Liver (tissue), 3 donors: ENCODE data around the gene FOSL2.

Experiments used
- EGR1 ChIP-seq, 2 donors: IDR thresholded peaks; 2 replicates each; pipeline ENCODE4 v1.6.1; 2016 to 2018; ENCODE audit warnings: antibody characterized with exemption in 2 of 2, low read depth in 2 of 2
- FOXA1 ChIP-seq: IDR thresholded peaks from 2 replicates; pipeline ENCODE4 v1.6.1; 2016; ENCODE audit warnings: antibody characterized with exemption
- GABPA ChIP-seq, 2 donors: IDR thresholded peaks in 1 of 2; conservative IDR thresholded peaks in 1 of 2; 2 replicates each; pipeline ENCODE4 v1.6.1; 2016; ENCODE audit warnings: antibody characterized with exemption in 2 of 2, mild to moderate bottlenecking in 1 of 2, moderate library complexity in 1 of 2
- HNF4G ChIP-seq: IDR thresholded peaks from 2 replicates; pipeline ENCODE4 v1.6.1; 2016; ENCODE audit warnings: antibody characterized with exemption
- JUND ChIP-seq, 2 donors: IDR thresholded peaks; 2 replicates each; pipeline ENCODE4 v1.6.1; 2016; ENCODE audit warnings: antibody characterized with exemption in 2 of 2
- NR2F2 ChIP-seq: IDR thresholded peaks from 2 replicates; pipeline ENCODE4 v1.6.1; 2016; ENCODE audit warnings: antibody characterized with exemption
- RAD21 ChIP-seq, 2 donors: IDR thresholded peaks; 2 replicates each; pipeline ENCODE4 v1.6.1; 2016; ENCODE audit warnings: antibody characterized with exemption in 2 of 2, mild to moderate bottlenecking in 2 of 2
- SP1 ChIP-seq: IDR thresholded peaks from 2 replicates; pipeline ENCODE4 v1.6.1; 2018; ENCODE audit warnings: antibody characterized with exemption, mild to moderate bottlenecking
- TAF1 ChIP-seq: conservative IDR thresholded peaks from 2 replicates; pipeline ENCODE4 v1.6.1; 2016; ENCODE audit warnings: antibody characterized with exemption, mild to moderate bottlenecking
- YY1 ChIP-seq: IDR thresholded peaks from 2 replicates; pipeline ENCODE4 v1.6.1; 2016; ENCODE audit warnings: antibody characterized with exemption, mild to moderate bottlenecking
- TF ChIP-seq, protein P1 (sequence below): fragments of 150-350 bp; IDR thresholded peaks from 2 replicates; pipeline ENCODE4 v1.5.1; 2017; ENCODE audit warnings: improper control_type of control experiment, low read depth, low read length; ENCODE audit not compliant: missing input control
- TF ChIP-seq, protein P2 (sequence below): IDR thresholded peaks from 2 replicates; pipeline ENCODE4 v1.6.1; 2016; ENCODE audit warnings: antibody characterized with exemption, mild to moderate bottlenecking
- TF ChIP-seq, protein P3 (sequence below): IDR thresholded peaks from 2 replicates; pipeline ENCODE4 v1.6.1; 2016; ENCODE audit warnings: antibody characterized with exemption
- TF ChIP-seq, protein P4 (sequence below): IDR thresholded peaks from 2 replicates; pipeline ENCODE4 v1.6.1; 2016; ENCODE audit warnings: antibody characterized with exemption
- donor health status: healthy.
- donor health status: healthy.

DNA sequence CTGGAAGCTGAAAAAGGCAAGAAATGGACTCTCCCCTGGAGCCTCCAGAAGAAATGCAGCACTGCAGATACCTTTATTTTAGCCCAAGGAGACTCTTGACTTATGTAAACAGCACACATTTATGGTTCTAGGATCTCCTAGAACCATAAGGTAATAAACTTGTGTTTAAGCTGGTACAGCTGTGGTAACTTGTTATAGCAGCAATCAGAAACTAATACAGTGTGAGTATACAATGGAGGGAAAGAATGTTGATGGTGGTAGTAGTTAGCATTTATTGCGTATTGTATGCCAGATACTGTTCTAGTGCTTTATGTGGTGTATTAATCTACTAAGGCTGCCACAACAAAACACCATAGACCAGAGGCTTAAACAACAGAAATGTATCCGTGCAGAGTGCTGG, 40.6 kb downstream of the FOSL2 start:
- TF ChIP-seq, protein P1, sequence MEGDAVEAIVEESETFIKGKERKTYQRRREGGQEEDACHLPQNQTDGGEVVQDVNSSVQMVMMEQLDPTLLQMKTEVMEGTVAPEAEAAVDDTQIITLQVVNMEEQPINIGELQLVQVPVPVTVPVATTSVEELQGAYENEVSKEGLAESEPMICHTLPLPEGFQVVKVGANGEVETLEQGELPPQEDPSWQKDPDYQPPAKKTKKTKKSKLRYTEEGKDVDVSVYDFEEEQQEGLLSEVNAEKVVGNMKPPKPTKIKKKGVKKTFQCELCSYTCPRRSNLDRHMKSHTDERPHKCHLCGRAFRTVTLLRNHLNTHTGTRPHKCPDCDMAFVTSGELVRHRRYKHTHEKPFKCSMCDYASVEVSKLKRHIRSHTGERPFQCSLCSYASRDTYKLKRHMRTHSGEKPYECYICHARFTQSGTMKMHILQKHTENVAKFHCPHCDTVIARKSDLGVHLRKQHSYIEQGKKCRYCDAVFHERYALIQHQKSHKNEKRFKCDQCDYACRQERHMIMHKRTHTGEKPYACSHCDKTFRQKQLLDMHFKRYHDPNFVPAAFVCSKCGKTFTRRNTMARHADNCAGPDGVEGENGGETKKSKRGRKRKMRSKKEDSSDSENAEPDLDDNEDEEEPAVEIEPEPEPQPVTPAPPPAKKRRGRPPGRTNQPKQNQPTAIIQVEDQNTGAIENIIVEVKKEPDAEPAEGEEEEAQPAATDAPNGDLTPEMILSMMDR: no peak
- no peak for TF ChIP-seq JUND (IDR thresholded peaks at IDR 0.05)
- TF ChIP-seq TAF1: no peak
- TF ChIP-seq, protein P2, sequence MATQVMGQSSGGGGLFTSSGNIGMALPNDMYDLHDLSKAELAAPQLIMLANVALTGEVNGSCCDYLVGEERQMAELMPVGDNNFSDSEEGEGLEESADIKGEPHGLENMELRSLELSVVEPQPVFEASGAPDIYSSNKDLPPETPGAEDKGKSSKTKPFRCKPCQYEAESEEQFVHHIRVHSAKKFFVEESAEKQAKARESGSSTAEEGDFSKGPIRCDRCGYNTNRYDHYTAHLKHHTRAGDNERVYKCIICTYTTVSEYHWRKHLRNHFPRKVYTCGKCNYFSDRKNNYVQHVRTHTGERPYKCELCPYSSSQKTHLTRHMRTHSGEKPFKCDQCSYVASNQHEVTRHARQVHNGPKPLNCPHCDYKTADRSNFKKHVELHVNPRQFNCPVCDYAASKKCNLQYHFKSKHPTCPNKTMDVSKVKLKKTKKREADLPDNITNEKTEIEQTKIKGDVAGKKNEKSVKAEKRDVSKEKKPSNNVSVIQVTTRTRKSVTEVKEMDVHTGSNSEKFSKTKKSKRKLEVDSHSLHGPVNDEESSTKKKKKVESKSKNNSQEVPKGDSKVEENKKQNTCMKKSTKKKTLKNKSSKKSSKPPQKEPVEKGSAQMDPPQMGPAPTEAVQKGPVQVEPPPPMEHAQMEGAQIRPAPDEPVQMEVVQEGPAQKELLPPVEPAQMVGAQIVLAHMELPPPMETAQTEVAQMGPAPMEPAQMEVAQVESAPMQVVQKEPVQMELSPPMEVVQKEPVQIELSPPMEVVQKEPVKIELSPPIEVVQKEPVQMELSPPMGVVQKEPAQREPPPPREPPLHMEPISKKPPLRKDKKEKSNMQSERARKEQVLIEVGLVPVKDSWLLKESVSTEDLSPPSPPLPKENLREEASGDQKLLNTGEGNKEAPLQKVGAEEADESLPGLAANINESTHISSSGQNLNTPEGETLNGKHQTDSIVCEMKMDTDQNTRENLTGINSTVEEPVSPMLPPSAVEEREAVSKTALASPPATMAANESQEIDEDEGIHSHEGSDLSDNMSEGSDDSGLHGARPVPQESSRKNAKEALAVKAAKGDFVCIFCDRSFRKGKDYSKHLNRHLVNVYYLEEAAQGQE: no peak
- no peak for TF ChIP-seq RAD21 (IDR thresholded peaks at IDR 0.05)
- TF ChIP-seq GABPA (IDR thresholded peaks at IDR 0.05 in 1 of 2, conservative IDR thresholded peaks at IDR 0.05 in 1 of 2): no peak
- no peak for TF ChIP-seq HNF4G
- no peak for TF ChIP-seq EGR1 (IDR thresholded peaks at IDR 0.05; ENCODE audit: low read depth in 2 of 2)
- TF ChIP-seq, protein P3, sequence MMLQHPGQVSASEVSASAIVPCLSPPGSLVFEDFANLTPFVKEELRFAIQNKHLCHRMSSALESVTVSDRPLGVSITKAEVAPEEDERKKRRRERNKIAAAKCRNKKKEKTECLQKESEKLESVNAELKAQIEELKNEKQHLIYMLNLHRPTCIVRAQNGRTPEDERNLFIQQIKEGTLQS: no peak
- TF ChIP-seq, protein P4, sequence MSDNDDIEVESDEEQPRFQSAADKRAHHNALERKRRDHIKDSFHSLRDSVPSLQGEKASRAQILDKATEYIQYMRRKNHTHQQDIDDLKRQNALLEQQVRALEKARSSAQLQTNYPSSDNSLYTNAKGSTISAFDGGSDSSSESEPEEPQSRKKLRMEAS: no peak
- no peak for TF ChIP-seq SP1
- no peak for TF ChIP-seq FOXA1
- TF ChIP-seq YY1: no peak
- TF ChIP-seq NR2F2: no peak
